Calu3 (cell line): ENCODE data around the gene CHD3. TPM values are rescaled to one million over a fixed set of nuclear protein-coding genes. Genes with fewer than 3 reads are reported as not detected.

Experiments used
- BruUV-seq: library from RNA; stranded (reverse); fragments of 400-500 nt; replicated peaks from 2 replicates; lab custom pipeline; 2021; lab: Mats Ljungman, UMichigan
- CTCF ChIA-PET: fragments of 300-600 bp; sonication (Branson Sonifier 250); formaldehyde crosslinking; loops from one replicate; lab custom pipeline; 2022; ENCODE audit warnings: antibody characterized with exemption; lab: Charles Lee
- DNase-seq: peaks from one replicate; pipeline ENCODE4 v3.0.0; 2022
- H3K27ac Mint-ChIP-seq: one replicate; pipeline ENCODE4 v1.8.0; 2022; ENCODE audit warnings: mixed read lengths; ENCODE audit not compliant: unreplicated experiment
- H3K27me3 Mint-ChIP-seq: one replicate; pipeline ENCODE4 v1.8.0; 2022; ENCODE audit warnings: mixed read lengths; ENCODE audit not compliant: unreplicated experiment
- H3K36me3 Mint-ChIP-seq: one replicate; pipeline ENCODE4 v1.8.0; 2022; ENCODE audit warnings: mild to moderate bottlenecking, moderate library complexity, mixed read lengths; ENCODE audit not compliant: insufficient read depth, unreplicated experiment
- H3K4me1 Mint-ChIP-seq: one replicate; pipeline ENCODE4 v1.8.0; 2022; ENCODE audit warnings: mild to moderate bottlenecking, low read depth, mixed read lengths; ENCODE audit not compliant: unreplicated experiment
- H3K4me3 Mint-ChIP-seq: one replicate; pipeline ENCODE4 v1.8.0; 2022; ENCODE audit warnings: mild to moderate bottlenecking, low read depth, moderate library complexity, mixed read lengths; ENCODE audit not compliant: unreplicated experiment
- H3K9me3 Mint-ChIP-seq: one replicate; pipeline ENCODE4 v1.8.0; 2022; ENCODE audit warnings: low read depth, mixed read lengths; ENCODE audit not compliant: unreplicated experiment
- CTCF ChIP-seq: fragments of 200-600 bp; IDR thresholded peaks from one replicate; pipeline ENCODE4 v1.8.0; 2022; ENCODE audit warnings: antibody characterized with exemption; ENCODE audit not compliant: unreplicated experiment
- intact Hi-C: fragments of 100-400 bp; cut with micrococcal nuclease; formaldehyde crosslinking; loops from one replicate; pipeline ENCODE4 v1.10.0; 2022; ENCODE audit not compliant: unreplicated experiment
- total RNA-seq: library from RNA; stranded (reverse); gene quantifications from 2 replicates; pipeline ENCODE4 v1.2.3, GENCODE V29; 2022

Gene CHD3
- total RNA-seq, 1 experiment from 2014 or later = 116 TPM

GRCh38 chr17:7893187-7893880 is 4.7 kb downstream of the CHD3 start:
- DNase-seq = no peak
- BruUV-seq = no TSS peak
- H3K9me3 Mint-ChIP-seq = no peaks in the 10 kb centered on the region
- no peak for TF ChIP-seq CTCF
- CTCF ChIA-PET = no interaction called here
- peaks cover 8% of the 10 kb centered on the region for H3K4me1 Mint-ChIP-seq
- no peak overlapping the region for H3K4me3 Mint-ChIP-seq
- no peaks in the 10 kb centered on the region for H3K27me3 Mint-ChIP-seq
- H3K36me3 Mint-ChIP-seq = peaks cover 25% of the 10 kb centered on the region
- intact Hi-C loops = no loop called here
- no peak overlapping the region for H3K27ac Mint-ChIP-seq

- Mint-ChIP-seq H3K4me1 (peaks cover 8% of the 10 kb centered on the region), H3K27me3 (no peaks in the 10 kb centered on the region), H3K9me3 (no peaks in the 10 kb centered on the region), H3K4me3 (no peak overlapping the region), H3K27ac (no peak overlapping the region), H3K36me3 (peaks cover 25% of the 10 kb centered on the region)
- no peak for DNase-seq
- TSS peak; percentile 26 for BruUV-seq
- CTCF ChIA-PET = no interaction called here
- no peak for TF ChIP-seq CTCF
- intact Hi-C loops = no loop called here
These were observed 5.6 kb downstream of the CHD3 start for GRCh38 chr17:7894226-7894625.

- TF ChIP-seq CTCF = no peak
- CTCF ChIA-PET = no interaction called here
- Mint-ChIP-seq H3K27ac (no peak overlapping the region), H3K9me3 (no peaks in the 10 kb centered on the region), H3K27me3 (no peaks in the 10 kb centered on the region), H3K36me3 (peaks cover 30% of the 10 kb centered on the region), H3K4me1 (peaks cover 8% of the 10 kb centered on the region), H3K4me3 (no peak overlapping the region)
- BruUV-seq = no TSS peak
- no peak for DNase-seq
- intact Hi-C loops = loop anchor here (5.0 kb wide), 1 partner anchor 33 kb away; no protein-coding TSS in a partner anchor
These were observed 6.3 kb downstream of the CHD3 start for GRCh38 chr17:7894866-7895265.

GRCh38 chr17:7897090-7897489 is 8.5 kb downstream of the CHD3 start:
- no peak overlapping the region for H3K4me3 Mint-ChIP-seq
- intact Hi-C loops = loop anchor here (5.0 kb wide), 1 partner anchor 35 kb away; no protein-coding TSS in a partner anchor
- no peaks in the 10 kb centered on the region for H3K9me3 Mint-ChIP-seq
- no peaks in the 10 kb centered on the region for H3K27me3 Mint-ChIP-seq
- H3K4me1 Mint-ChIP-seq = no peaks in the 10 kb centered on the region
- TF ChIP-seq CTCF = no peak
- CTCF ChIA-PET = no interaction called here
- DNase-seq = no peak
- H3K36me3 Mint-ChIP-seq = peaks cover 36% of the 10 kb centered on the region
- no TSS peak for BruUV-seq
- H3K27ac Mint-ChIP-seq = no peak overlapping the region
